DMS153 (cell line): ENCODE results near the gene IL1RAPL1.
"Not testable (repeated sequence)": the region's sequence is repeated elsewhere in the genome, so short reads cannot be mapped to it uniquely, and the experiment has no call there.

Source experiments
- DNase-seq: peaks from one replicate; lab custom pipeline; 2025; lab: John Stamatoyannopoulos, UW

The IL1RAPL1 gene

GRCh38 chrX:29113221-29113620 lies 526.0 kb downstream of the IL1RAPL1 start:
- no peak for DNase-seq

- not testable (repeated sequence) for DNase-seq
These were observed 535.6 kb downstream of the IL1RAPL1 start for GRCh38 chrX:29122817-29123216.

GRCh38 chrX:29130905-29131304 lies 543.7 kb downstream of the IL1RAPL1 start:
- no peak for DNase-seq

- DNase-seq, result no peak
These were observed 549.7 kb downstream of the IL1RAPL1 start for GRCh38 chrX:29136904-29137303.

- DNase-seq, result no peak
These were observed 550.8 kb downstream of the IL1RAPL1 start for GRCh38 chrX:29138003-29138402.

- no peak for DNase-seq
These were observed 556.1 kb downstream of the IL1RAPL1 start for GRCh38 chrX:29143356-29143755.

GRCh38 chrX:29143756-29144155 lies 556.5 kb downstream of the IL1RAPL1 start:
- DNase-seq, result no peak

GRCh38 chrX:29145316-29145715 lies 558.1 kb downstream of the IL1RAPL1 start:
- no peak for DNase-seq

- DNase-seq, result no peak
These were observed 561.3 kb downstream of the IL1RAPL1 start for GRCh38 chrX:29148511-29148910.

GRCh38 chrX:29155286-29155685 lies 568.0 kb downstream of the IL1RAPL1 start:
- no peak for DNase-seq

GRCh38 chrX:29172880-29173279 lies 585.6 kb downstream of the IL1RAPL1 start:
- no peak for DNase-seq

- DNase-seq, result no peak
These were observed 600.0 kb downstream of the IL1RAPL1 start for GRCh38 chrX:29187264-29187663.

- DNase-seq, result no peak
These were observed 609.3 kb downstream of the IL1RAPL1 start for GRCh38 chrX:29196501-29196900.

GRCh38 chrX:29215251-29215650 lies 628.0 kb downstream of the IL1RAPL1 start:
- no peak for DNase-seq

- DNase-seq, result no peak
These were observed 638.4 kb downstream of the IL1RAPL1 start for GRCh38 chrX:29225670-29226069.

- no peak for DNase-seq
These were observed 642.6 kb downstream of the IL1RAPL1 start for GRCh38 chrX:29229802-29230201.

GRCh38 chrX:29231800-29232199 lies 644.6 kb downstream of the IL1RAPL1 start:
- DNase-seq, result no peak

GRCh38 chrX:29233592-29234183 lies 646.4 kb downstream of the IL1RAPL1 start:
- DNase-seq, result peak; percentile 39

- peak; percentile 67 for DNase-seq
These were observed 650.7 kb downstream of the IL1RAPL1 start for GRCh38 chrX:29237972-29238371.

GRCh38 chrX:29241809-29242208 lies 654.6 kb downstream of the IL1RAPL1 start:
- DNase-seq, result no peak

GRCh38 chrX:29242856-29243255 lies 655.6 kb downstream of the IL1RAPL1 start:
- DNase-seq, result no peak

GRCh38 chrX:29243942-29244341 lies 656.7 kb downstream of the IL1RAPL1 start:
- DNase-seq, result no peak

- no peak for DNase-seq
These were observed 667.3 kb downstream of the IL1RAPL1 start for GRCh38 chrX:29254515-29254914.

- no peak for DNase-seq
These were observed 670.3 kb downstream of the IL1RAPL1 start for GRCh38 chrX:29257521-29257920.

- DNase-seq, result no peak
These were observed 682.1 kb downstream of the IL1RAPL1 start for GRCh38 chrX:29269390-29269789.
